Keratinocyte (primary cell): Measurements from ENCODE around the gene FBXO42. TPM values are rescaled to one million over a fixed set of nuclear protein-coding genes. Genes with fewer than 3 reads are reported as not detected.

ENCODE experiments used
- DNase-seq: peaks from one replicate; pipeline ENCODE4 v3.0.0-alpha.2; 2011; ENCODE audit warnings: low read depth, missing footprints, low spot score
- FAIRE-seq: peaks from 2 replicates; lab custom pipeline; 2011; peaks lifted over from hg19 to GRCh38; lab: Jason Lieb, UNC
- H2AFZ ChIP-seq: 2 replicates; pipeline ENCODE4 v1.6.0; 2012; ENCODE audit warnings: low read length, control low read depth, inconsistent platforms; ENCODE audit not compliant: control insufficient read depth
- H3K27ac ChIP-seq: 2 replicates; pipeline ENCODE4 v1.5.1; 2011; ENCODE audit warnings: low read length; ENCODE audit not compliant: control insufficient read depth, insufficient read depth
- H3K27me3 ChIP-seq: 3 replicates; pipeline ENCODE4 v1.6.0; 2011; ENCODE audit warnings: low read length; ENCODE audit not compliant: control insufficient read depth, insufficient read depth; ENCODE audit errors: extremely low read depth
- H3K36me3 ChIP-seq, 2 experiments: 2 replicates in 1 of 2; 3 replicates in 1 of 2; pipeline ENCODE4 v1.5.1; 2011; ENCODE audit warnings: low read length in 2 of 2, mild to moderate bottlenecking in 1 of 2; ENCODE audit not compliant: control insufficient read depth in 2 of 2, insufficient read depth in 2 of 2; ENCODE audit errors: extremely low read depth in 1 of 2
- H3K4me1 ChIP-seq: 3 replicates; pipeline ENCODE4 v1.5.1; 2011; ENCODE audit warnings: low read length; ENCODE audit not compliant: control insufficient read depth, insufficient read depth; ENCODE audit errors: extremely low read depth
- H3K4me2 ChIP-seq: 3 replicates; pipeline ENCODE4 v1.6.0; 2011; ENCODE audit warnings: low read depth, low read length; ENCODE audit not compliant: control insufficient read depth, insufficient read depth; ENCODE audit errors: extremely low read depth
- H3K4me3 ChIP-seq, 3 experiments: fragments of 200-600 bp in 1 of 3; sonication (generic) in 1 of 3; 2 replicates in 2 of 3; 3 replicates in 1 of 3; pipeline ENCODE4 v1.5.1; 2011 to 2016; ENCODE audit warnings: low read length in 3 of 3, mild to moderate bottlenecking in 3 of 3, control low read depth in 2 of 3, inconsistent platforms in 1 of 3, low read depth in 1 of 3, mixed read lengths in 1 of 3, mixed run types in 1 of 3, moderate library complexity in 1 of 3; ENCODE audit not compliant: control insufficient read depth in 2 of 3, insufficient read depth in 2 of 3; ENCODE audit errors: extremely low read depth in 1 of 3
- H3K79me2 ChIP-seq: 2 replicates; pipeline ENCODE4 v1.6.0; 2012; ENCODE audit warnings: low read length; ENCODE audit not compliant: control insufficient read depth, insufficient read depth
- H3K9ac ChIP-seq: 3 replicates; pipeline ENCODE4 v1.6.0; 2011; ENCODE audit warnings: low read length; ENCODE audit not compliant: control insufficient read depth, insufficient read depth; ENCODE audit errors: extremely low read depth
- H3K9me1 ChIP-seq: 3 replicates; pipeline ENCODE4 v1.6.0; 2011; ENCODE audit warnings: low read length; ENCODE audit not compliant: control insufficient read depth, insufficient read depth; ENCODE audit errors: extremely low read depth
- H3K9me3 ChIP-seq: 2 replicates; pipeline ENCODE4 v1.5.1; 2012; ENCODE audit warnings: low read depth, low read length; ENCODE audit not compliant: control insufficient read depth
- H4K20me1 ChIP-seq: 3 replicates; pipeline ENCODE4 v1.6.0; 2011; ENCODE audit warnings: low read length; ENCODE audit not compliant: control insufficient read depth, insufficient read depth; ENCODE audit errors: extremely low read depth
- CTCF ChIP-seq, 3 experiments: IDR thresholded peaks in 1 of 3; conservative IDR thresholded peaks in 1 of 3; optimal IDR thresholded peaks in 1 of 3; 2 replicates in 2 of 3; 3 replicates in 1 of 3; pipeline versions ENCODE3 to v1.5.1; 2011; ENCODE audit warnings: low read length in 3 of 3, mild to moderate bottlenecking in 3 of 3, moderate library complexity in 2 of 3, control low read depth in 1 of 3, inconsistent platforms in 1 of 3; ENCODE audit not compliant: insufficient read depth in 2 of 3; ENCODE audit errors: extremely low read depth in 1 of 3
- EZH2 ChIP-seq: IDR thresholded peaks from one replicate; pipeline ENCODE4 v1.6.1; 2012; ENCODE audit warnings: inconsistent platforms, mild to moderate bottlenecking, low read length, moderate library complexity
- dilution Hi-C: fragments of 300-500 bp; cut with MboI; formaldehyde crosslinking; loops from one replicate; pipeline ENCODE4 v1.7.0; 2020; ENCODE audit warnings: low sequenced_read_pairs; ENCODE audit not compliant: extremely low pct_ligation_motif_present
- polyA plus RNA-seq, 5 experiments: library from polyadenylated mRNA; depleted of rRNA in 3 of 5; stranded (reverse) in 3 of 5; stranded (forward) in 1 of 5; unstranded in 1 of 5; fragments of >200 nt; gene quantifications; 1 replicate in 1 of 5; 2 replicates in 3 of 5; 3 replicates in 1 of 5; pipeline versions ENCODE4 v1.2.1 to v1.2.3, GENCODE V29; 2011 to 2012; ENCODE audit warnings: missing spikeins in 2 of 5, low read depth in 1 of 5, low replicate concordance in 1 of 5

Gene FBXO42
- polyA plus RNA-seq, 1 donor (not counting 4 experiments of a cell fraction or from before 2014, with no cell fraction given), result 14.1 TPM

GRCh38 chr1:16252912-16253311 is 99.4 kb downstream of the FBXO42 start:
- no peak overlapping the region for H3K27ac ChIP-seq
- DNase-seq (no peak), FAIRE-seq (no peak)
- H3K9me1 ChIP-seq, result peaks cover 3% of the 10 kb centered on the region
- no peak overlapping the region for H3K9ac ChIP-seq
- H3K27me3 ChIP-seq, result no peaks in the 10 kb centered on the region
- TF ChIP-seq EZH2, result no peak
- TF ChIP-seq CTCF (optimal IDR thresholded peaks at IDR 0.05 in 1 of 3, IDR thresholded peaks at IDR 0.05 in 1 of 3, conservative IDR thresholded peaks at IDR 0.05 in 1 of 3; ENCODE audit: extremely low read depth in 1 of 3, insufficient read depth in 2 of 3, low read length in 3 of 3), result no peak
- H3K9me3 ChIP-seq, result no peaks in the 10 kb centered on the region
- H2AFZ ChIP-seq, result no peak overlapping the region
- H3K79me2 ChIP-seq, result no peaks in the 10 kb centered on the region
- peaks cover 15% of the 10 kb centered on the region for H3K4me1 ChIP-seq
- H4K20me1 ChIP-seq, result no peaks in the 10 kb centered on the region
- peaks cover 13 to 16% of the 10 kb centered on the region in 2 experiments for H3K36me3 ChIP-seq
- H3K4me2 ChIP-seq, result no peak overlapping the region
- dilution Hi-C loops, result no loop called here
- no peak overlapping the region for H3K4me3 ChIP-seq

DNA sequence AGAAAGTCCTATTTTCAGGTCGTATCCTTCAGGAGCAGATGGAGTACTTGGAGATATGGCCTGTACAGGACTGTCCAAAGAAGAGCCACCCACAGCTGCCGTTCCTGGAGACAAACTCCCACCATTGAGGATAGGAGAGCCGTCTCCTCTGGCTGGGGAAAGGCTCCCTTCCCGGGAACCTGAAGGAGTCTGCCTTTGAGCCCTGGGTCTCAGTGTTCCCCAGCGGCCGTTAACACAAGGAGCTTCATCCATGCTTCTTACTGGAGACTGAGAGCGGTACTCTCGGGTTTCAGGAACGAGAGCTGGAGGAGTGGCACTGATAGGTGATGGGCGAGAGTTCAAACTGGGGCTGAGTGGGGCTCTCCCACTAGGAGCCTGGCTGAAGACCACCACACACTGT is 100.9 kb downstream of the FBXO42 start:
- no peak overlapping the region for H2AFZ ChIP-seq
- H3K4me2 ChIP-seq, result no peak overlapping the region
- peaks cover 3% of the 10 kb centered on the region for H3K9me1 ChIP-seq
- H4K20me1 ChIP-seq, result no peaks in the 10 kb centered on the region
- H3K27me3 ChIP-seq, result no peaks in the 10 kb centered on the region
- H3K27ac ChIP-seq, result no peak overlapping the region
- no peak for TF ChIP-seq EZH2
- TF ChIP-seq CTCF (optimal IDR thresholded peaks at IDR 0.05 in 1 of 3, IDR thresholded peaks at IDR 0.05 in 1 of 3, conservative IDR thresholded peaks at IDR 0.05 in 1 of 3; ENCODE audit: extremely low read depth in 1 of 3, insufficient read depth in 2 of 3, low read length in 3 of 3), result no peak
- H3K4me3 ChIP-seq, result no peak overlapping the region
- H3K36me3 ChIP-seq, result peaks cover 13 to 20% of the 10 kb centered on the region in 2 experiments
- no peak for FAIRE-seq
- H3K9ac ChIP-seq, result no peak overlapping the region
- no peak for DNase-seq
- peaks cover 15% of the 10 kb centered on the region for H3K4me1 ChIP-seq
- no peaks in the 10 kb centered on the region for H3K79me2 ChIP-seq
- no peaks in the 10 kb centered on the region for H3K9me3 ChIP-seq
- dilution Hi-C loops, result no loop called here
